ENCODE data around the gene SPATA20.

DNA sequence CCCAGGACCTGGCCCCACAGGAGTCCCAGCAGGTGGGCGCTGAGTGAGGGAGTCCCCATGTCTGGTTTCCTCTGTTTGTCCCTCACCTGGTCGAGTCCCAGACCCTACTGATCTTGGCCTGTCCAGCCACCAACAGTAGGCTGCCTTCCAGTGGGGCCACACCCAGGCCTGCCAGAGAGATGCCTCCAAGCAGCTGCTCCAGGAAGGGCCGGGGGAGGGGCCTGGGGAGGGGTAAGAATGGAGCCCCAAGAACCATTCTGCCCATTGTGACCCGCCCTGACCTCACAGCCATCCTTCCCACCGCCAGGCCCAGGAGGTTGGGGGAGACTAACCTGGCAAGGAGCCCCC is 736 bp downstream of the SPATA20 start:
- TF ChIP-seq, protein P1, sequence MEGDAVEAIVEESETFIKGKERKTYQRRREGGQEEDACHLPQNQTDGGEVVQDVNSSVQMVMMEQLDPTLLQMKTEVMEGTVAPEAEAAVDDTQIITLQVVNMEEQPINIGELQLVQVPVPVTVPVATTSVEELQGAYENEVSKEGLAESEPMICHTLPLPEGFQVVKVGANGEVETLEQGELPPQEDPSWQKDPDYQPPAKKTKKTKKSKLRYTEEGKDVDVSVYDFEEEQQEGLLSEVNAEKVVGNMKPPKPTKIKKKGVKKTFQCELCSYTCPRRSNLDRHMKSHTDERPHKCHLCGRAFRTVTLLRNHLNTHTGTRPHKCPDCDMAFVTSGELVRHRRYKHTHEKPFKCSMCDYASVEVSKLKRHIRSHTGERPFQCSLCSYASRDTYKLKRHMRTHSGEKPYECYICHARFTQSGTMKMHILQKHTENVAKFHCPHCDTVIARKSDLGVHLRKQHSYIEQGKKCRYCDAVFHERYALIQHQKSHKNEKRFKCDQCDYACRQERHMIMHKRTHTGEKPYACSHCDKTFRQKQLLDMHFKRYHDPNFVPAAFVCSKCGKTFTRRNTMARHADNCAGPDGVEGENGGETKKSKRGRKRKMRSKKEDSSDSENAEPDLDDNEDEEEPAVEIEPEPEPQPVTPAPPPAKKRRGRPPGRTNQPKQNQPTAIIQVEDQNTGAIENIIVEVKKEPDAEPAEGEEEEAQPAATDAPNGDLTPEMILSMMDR (IDR thresholded peaks at IDR 0.05; ENCODE audit: low read length): no peak
- no peak for TF ChIP-seq EZH2 (optimal IDR thresholded peaks at IDR 0.05; ENCODE audit: low read depth, low read length)
- no peak for TF ChIP-seq EZH2phosphoT487 (IDR thresholded peaks at IDR 0.05; ENCODE audit: low read length)

Data from MM.1S (cell line).